ENCODE data around the gene TOX3.

GRCh38 chr16:52515068-52515671 is 31.8 kb downstream of the TOX3 start:
- TF ChIP-seq RAD21 (IDR thresholded peaks at IDR 0.05) (no peak), CTCF (IDR thresholded peaks at IDR 0.05; ENCODE audit: low read depth, low read length, missing input control) (no peak), ATF3 (IDR thresholded peaks at IDR 0.05) (no peak), EGR1 (IDR thresholded peaks at IDR 0.05; ENCODE audit: low read depth in 2 of 2) (no peak), ZBTB33 (IDR thresholded peaks at IDR 0.05) (no peak), HNF4G (IDR thresholded peaks at IDR 0.05) (no peak), REST (IDR thresholded peaks at IDR 0.05) (peak; percentile 98), RXRA (IDR thresholded peaks at IDR 0.05) (no peak), TAF1 (conservative IDR thresholded peaks at IDR 0.05) (no peak), MAX (IDR thresholded peaks at IDR 0.05) (no peak), NR2F2 (IDR thresholded peaks at IDR 0.05) (no peak), JUND (IDR thresholded peaks at IDR 0.05) (no peak)

All from liver (tissue), 3 donors.